NAMALWA (cell line): ENCODE data around the gene NAV2.

Source experiments
- DNase-seq: peaks from one replicate; pipeline ENCODE4 v3.0.0-alpha.2; 2015; ENCODE audit warnings: low spot score

NAV2 gene

GRCh38 chr11:19712281-19713195 is at the start of gene NAV2:
Gene NAV2 (plus strand): TSS chr11:19712837. CDS start chr11:19713696, 859 bp downstream.
- DNase-seq: peak; percentile 85

- no peak for DNase-seq
Observed at GRCh38 chr11:19663206-19663605, 49.4 kb upstream of the NAV2 start.

- no peak for DNase-seq
Observed at GRCh38 chr11:19664886-19665548, 47.6 kb upstream of the NAV2 start.

GRCh38 chr11:19666951-19667350 is 45.7 kb upstream of the NAV2 start:
- no peak for DNase-seq

- DNase-seq: no peak
Observed at GRCh38 chr11:19669511-19669910, 43.1 kb upstream of the NAV2 start.

- DNase-seq: no peak
Observed at GRCh38 chr11:19670030-19670791, 42.4 kb upstream of the NAV2 start.

GRCh38 chr11:19672586-19673206 is 39.9 kb upstream of the NAV2 start:
- no peak for DNase-seq

- DNase-seq: no peak
Observed at GRCh38 chr11:19673924-19674729, 38.5 kb upstream of the NAV2 start.

GRCh38 chr11:19674836-19675235 is 37.8 kb upstream of the NAV2 start:
- no peak for DNase-seq

GRCh38 chr11:19675397-19675796 is 37.2 kb upstream of the NAV2 start:
- no peak for DNase-seq

- no peak for DNase-seq
Observed at GRCh38 chr11:19676475-19677380, 35.9 kb upstream of the NAV2 start.

- DNase-seq: no peak
Observed at GRCh38 chr11:19677381-19678080, 35.1 kb upstream of the NAV2 start.

GRCh38 chr11:19679952-19680828 is 32.4 kb upstream of the NAV2 start:
- DNase-seq: no peak

- DNase-seq: no peak
Observed at GRCh38 chr11:19680829-19681368, 31.7 kb upstream of the NAV2 start.

- no peak for DNase-seq
Observed at GRCh38 chr11:19683141-19683805, 29.4 kb upstream of the NAV2 start.

- no peak for DNase-seq
Observed at GRCh38 chr11:19683862-19684491, 28.7 kb upstream of the NAV2 start.

- no peak for DNase-seq
Observed at GRCh38 chr11:19686234-19686633, 26.4 kb upstream of the NAV2 start.
